IMR-90 (cell line): ENCODE measurements around the gene TMPRSS11A. TPM values are rescaled to one million over a fixed set of nuclear protein-coding genes. Genes with fewer than 3 reads are reported as not detected.

Source experiments
- ATAC-seq: fragments of 200-7000 bp; cut with Tn5 transposase; 2 replicates; pipeline ENCODE4 v1.9.1; 2020; ENCODE audit warnings: low read depth, mild to moderate bottlenecking, moderate library complexity
- Bru-seq: library from RNA; stranded (reverse); fragments of 400-500 nt; gene quantifications from one replicate; lab custom pipeline; 2021; lab: Mats Ljungman, UMichigan
- BruChase-seq, 2 experiments: library from RNA; stranded (reverse); fragments of 400-500 nt; gene quantifications; one replicate each; lab custom pipeline; 2021; lab: Mats Ljungman, UMichigan
- BruUV-seq: library from RNA; stranded (reverse); fragments of 400-500 nt; replicated peaks from 2 replicates; lab custom pipeline; 2021; lab: Mats Ljungman, UMichigan
- CTCF ChIA-PET: fragments of 300-600 bp; formaldehyde crosslinking; extraction: SDS; loops from one replicate; lab custom pipeline; 2021; ENCODE audit warnings: antibody characterized with exemption; lab: Yijun Ruan, JAX
- POLR2A ChIA-PET: fragments of 300-600 bp; sonication (Branson Sonifier 250); formaldehyde crosslinking; loops from one replicate; lab custom pipeline; 2022; ENCODE audit warnings: antibody characterized with exemption; ENCODE audit not compliant: unreplicated experiment; lab: Charles Lee
- DNase-seq: peaks from one replicate; pipeline ENCODE4 v3.0.0; 2013
- H2AFZ ChIP-seq: replicated peaks from 2 replicates; pipeline ENCODE3; 2013; ENCODE audit warnings: low read length, mild to moderate bottlenecking; ENCODE audit not compliant: poor library complexity
- H2AK5ac ChIP-seq: 2 replicates; pipeline ENCODE4 v1.6.1; 2013; ENCODE audit warnings: low read depth, low read length, inconsistent platforms
- H2AK9ac ChIP-seq: replicated peaks from 2 replicates; pipeline ENCODE3; 2013; ENCODE audit warnings: mild to moderate bottlenecking, low read depth, low read length, moderate library complexity; ENCODE audit not compliant: poor library complexity
- H2BK120ac ChIP-seq: 2 replicates; pipeline ENCODE4 v1.6.1; 2013; ENCODE audit warnings: low read depth, low read length, inconsistent platforms
- H2BK15ac ChIP-seq: 3 replicates; pipeline ENCODE4 v1.6.1; 2013; ENCODE audit warnings: low read depth, low read length, inconsistent platforms
- H2BK20ac ChIP-seq: 2 replicates; pipeline ENCODE4 v1.6.1; 2013; ENCODE audit warnings: low read depth, mild to moderate bottlenecking, inconsistent platforms, low read length, moderate library complexity
- H2BK5ac ChIP-seq: 2 replicates; pipeline ENCODE4 v1.6.1; 2013; ENCODE audit warnings: mild to moderate bottlenecking, low read depth, low read length, inconsistent platforms; ENCODE audit not compliant: poor library complexity, severe bottlenecking
- H3K14ac ChIP-seq: replicated peaks from 2 replicates; pipeline ENCODE4 v1.6.1; 2013; ENCODE audit warnings: low read depth, low read length, inconsistent platforms
- H3K18ac ChIP-seq: 2 replicates; pipeline ENCODE4 v1.6.1; 2013; ENCODE audit warnings: low read depth, low read length, control low read depth
- H3K23ac ChIP-seq: 2 replicates; pipeline ENCODE4 v1.6.1; 2013; ENCODE audit warnings: low read depth, low read length, inconsistent platforms
- H3K27ac ChIP-seq: 2 replicates; pipeline ENCODE4 v1.5.1; 2013; ENCODE audit warnings: mild to moderate bottlenecking, control low read depth, low read length; ENCODE audit not compliant: insufficient read depth
- H3K27me3 ChIP-seq: 2 replicates; pipeline ENCODE4 v1.6.1; 2013; ENCODE audit warnings: low read length; ENCODE audit not compliant: control insufficient read depth, insufficient read depth
- H3K36me3 ChIP-seq: 2 replicates; pipeline ENCODE4 v1.6.1; 2013; ENCODE audit warnings: low read length, mixed read lengths; ENCODE audit not compliant: control insufficient read depth, insufficient read depth
- H3K4ac ChIP-seq: 2 replicates; pipeline ENCODE4 v1.6.1; 2013; ENCODE audit warnings: low read depth, low read length, inconsistent platforms
- H3K4me1 ChIP-seq: 2 replicates; pipeline ENCODE4 v1.6.1; 2013; ENCODE audit warnings: low read length, mixed read lengths; ENCODE audit not compliant: control insufficient read depth, insufficient read depth
- H3K4me2 ChIP-seq: 2 replicates; pipeline ENCODE4 v1.6.1; 2013; ENCODE audit warnings: low read depth, mild to moderate bottlenecking, control low read depth, low read length, moderate library complexity
- H3K4me3 ChIP-seq: 2 replicates; pipeline ENCODE4 v1.5.1; 2013; ENCODE audit warnings: low read depth, mild to moderate bottlenecking, control low read depth, low read length, moderate library complexity; ENCODE audit not compliant: insufficient read depth
- H3K56ac ChIP-seq: 2 replicates; pipeline ENCODE4 v1.6.1; 2013; ENCODE audit warnings: low read length, inconsistent platforms; ENCODE audit not compliant: insufficient read depth; ENCODE audit errors: extremely low read depth
- H3K79me1 ChIP-seq, 2 experiments: 2 replicates each; pipeline ENCODE4 v1.6.1; 2013; ENCODE audit warnings: low read length in 2 of 2, inconsistent platforms in 1 of 2, low read depth in 1 of 2
- H3K9ac ChIP-seq: 2 replicates; pipeline ENCODE4 v1.6.1; 2013; ENCODE audit warnings: low read depth, low read length, control low read depth
- H3K9me1 ChIP-seq: 2 replicates; pipeline ENCODE4 v1.6.1; 2013; ENCODE audit warnings: low read length, inconsistent platforms; ENCODE audit not compliant: insufficient read depth
- H3K9me3 ChIP-seq: 2 replicates; pipeline ENCODE4 v1.6.1; 2013; ENCODE audit warnings: low read length; ENCODE audit not compliant: control insufficient read depth, insufficient read depth
- H4K20me1 ChIP-seq: 2 replicates; pipeline ENCODE4 v1.6.1; 2013; ENCODE audit warnings: low read length, inconsistent platforms; ENCODE audit not compliant: insufficient read depth
- H4K5ac ChIP-seq: 2 replicates; pipeline ENCODE4 v1.6.1; 2013; ENCODE audit warnings: mild to moderate bottlenecking, low read depth, low read length, control low read depth
- H4K8ac ChIP-seq, 2 experiments: 2 replicates each; pipeline ENCODE4 v1.6.1; 2013; ENCODE audit warnings: low read depth in 2 of 2, low read length in 2 of 2, control low read depth in 1 of 2, inconsistent platforms in 1 of 2
- H4K91ac ChIP-seq: 2 replicates; pipeline ENCODE4 v1.6.1; 2013; ENCODE audit warnings: low read depth, low read length, inconsistent platforms; ENCODE audit not compliant: insufficient read depth
- CEBPB ChIP-seq: IDR thresholded peaks from 2 replicates; pipeline ENCODE4 v1.6.1; 2012; ENCODE audit warnings: low read depth, low read length, improper control_type of control experiment
- MAFK ChIP-seq: IDR thresholded peaks from 2 replicates; pipeline ENCODE4 v1.6.1; 2012; ENCODE audit warnings: low read depth, low read length, improper control_type of control experiment
- MXI1 ChIP-seq: IDR thresholded peaks from 2 replicates; pipeline ENCODE4 v1.6.1; 2012; ENCODE audit warnings: low read depth, mild to moderate bottlenecking, low read length, moderate library complexity, borderline replicate concordance
- NFE2L2 ChIP-seq: fragments of 150-350 bp; IDR thresholded peaks from 2 replicates; pipeline ENCODE4 v1.6.1; 2016; ENCODE audit warnings: low read depth, mild to moderate bottlenecking, low read length
- POLR2A ChIP-seq: IDR thresholded peaks from 2 replicates; pipeline ENCODE4 v1.6.1; 2012; ENCODE audit warnings: mild to moderate bottlenecking, low read depth, low read length
- RAD21 ChIP-seq: IDR thresholded peaks from 2 replicates; pipeline ENCODE4 v1.6.1; 2012; ENCODE audit warnings: low read length, improper control_type of control experiment
- RCOR1 ChIP-seq: IDR thresholded peaks from 2 replicates; pipeline ENCODE4 v1.6.1; 2012; ENCODE audit warnings: mild to moderate bottlenecking, low read length, improper control_type of control experiment; ENCODE audit not compliant: insufficient replicate concordance
- SMC3 ChIP-seq: fragments of 150-350 bp; IDR thresholded peaks from 2 replicates; pipeline ENCODE4 v1.6.1; 2016; ENCODE audit warnings: low read depth, mild to moderate bottlenecking, antibody characterized with exemption, low read length, moderate library complexity
- WGBS, 2 experiments: methylation state at CpG; one replicate each; pipeline versions ENCODE4 v1.1.5 to v1.1.7; 2013; ENCODE audit warnings: missing lambda C conversion rate in 2 of 2; ENCODE audit not compliant: insufficient read length in 1 of 2; ENCODE audit errors: extremely low coverage in 2 of 2; 5-methylcytosine and 5-hydroxymethylcytosine counted together
- dilution Hi-C: fragments of 300-500 bp; cut with HindIII; formaldehyde crosslinking; loops from one replicate; pipeline ENCODE4 v1.14.3; 2018; ENCODE audit warnings: low sequenced_read_pairs; ENCODE audit not compliant: unreplicated experiment
- in situ Hi-C: fragments of 300-500 bp; cut with MboI; formaldehyde crosslinking; loops from 3 replicates; pipeline ENCODE4 v1.14.3; 2019; ENCODE audit warnings: low sequenced_read_pairs, inconsistent platforms, mixed read lengths
- intact Hi-C: fragments of 100-400 bp; cut with micrococcal nuclease; formaldehyde crosslinking; loops from 2 replicates; pipeline ENCODE4 v1.10.0; 2022
- long read RNA-seq: library from polyadenylated mRNA; unstranded; transcript quantifications from one replicate; pipeline ENCODE4 v2.0.0, GENCODE V29; 2021; ENCODE audit not compliant: unreplicated experiment
- polyA plus RNA-seq, 3 experiments: library from polyadenylated mRNA; depleted of rRNA; stranded (reverse); fragments of >200 nt; gene quantifications; 2 replicates each; pipeline ENCODE4 v1.2.3, GENCODE V29; 2012; ENCODE audit warnings: low replicate concordance in 1 of 3
- total RNA-seq: library from RNA; depleted of rRNA; stranded (reverse); fragments of >200 nt; gene quantifications from 2 replicates; pipeline ENCODE4 v1.2.3, GENCODE V29; 2012; rRNA removed
- TF ChIP-seq, protein P1 (sequence below): fragments of 150-350 bp; IDR thresholded peaks from 2 replicates; pipeline ENCODE4 v1.6.1; 2016; ENCODE audit warnings: low read depth, mild to moderate bottlenecking, low read length, moderate library complexity, borderline replicate concordance
- TF ChIP-seq, protein P2 (sequence below): conservative IDR thresholded peaks from 2 replicates; pipeline ENCODE4 v1.5.1; 2012; ENCODE audit warnings: mild to moderate bottlenecking, low read depth, low read length, improper control_type of control experiment
- TF ChIP-seq, protein P3 (sequence below): fragments of 150-350 bp; IDR thresholded peaks from 2 replicates; pipeline ENCODE4 v1.6.1; 2017; ENCODE audit warnings: mild to moderate bottlenecking, antibody characterized with exemption, low read length, low read depth

Gene TMPRSS11A, protein sequence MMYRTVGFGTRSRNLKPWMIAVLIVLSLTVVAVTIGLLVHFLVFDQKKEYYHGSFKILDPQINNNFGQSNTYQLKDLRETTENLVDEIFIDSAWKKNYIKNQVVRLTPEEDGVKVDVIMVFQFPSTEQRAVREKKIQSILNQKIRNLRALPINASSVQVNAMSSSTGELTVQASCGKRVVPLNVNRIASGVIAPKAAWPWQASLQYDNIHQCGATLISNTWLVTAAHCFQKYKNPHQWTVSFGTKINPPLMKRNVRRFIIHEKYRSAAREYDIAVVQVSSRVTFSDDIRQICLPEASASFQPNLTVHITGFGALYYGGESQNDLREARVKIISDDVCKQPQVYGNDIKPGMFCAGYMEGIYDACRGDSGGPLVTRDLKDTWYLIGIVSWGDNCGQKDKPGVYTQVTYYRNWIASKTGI
- total RNA-seq (not detected in 2 replicates), polyA plus RNA-seq (2012; rRNA removed) (not detected in 2 replicates), Bru-seq, nascent RNA (not detected), BruChase-seq, experiment 1, labeled RNA remaining after a 6-hour chase (not detected), BruChase-seq, experiment 2, labeled RNA remaining after a 2-hour chase (not detected)
- not detected in 2 replicates for polyA plus RNA-seq (2012; cell fraction: cytosol; rRNA removed)
- not detected in 2 replicates for polyA plus RNA-seq (2012; cell fraction: nucleus; rRNA removed; ENCODE audit: low replicate concordance)
- long read RNA-seq, result 0 reads

DNA sequence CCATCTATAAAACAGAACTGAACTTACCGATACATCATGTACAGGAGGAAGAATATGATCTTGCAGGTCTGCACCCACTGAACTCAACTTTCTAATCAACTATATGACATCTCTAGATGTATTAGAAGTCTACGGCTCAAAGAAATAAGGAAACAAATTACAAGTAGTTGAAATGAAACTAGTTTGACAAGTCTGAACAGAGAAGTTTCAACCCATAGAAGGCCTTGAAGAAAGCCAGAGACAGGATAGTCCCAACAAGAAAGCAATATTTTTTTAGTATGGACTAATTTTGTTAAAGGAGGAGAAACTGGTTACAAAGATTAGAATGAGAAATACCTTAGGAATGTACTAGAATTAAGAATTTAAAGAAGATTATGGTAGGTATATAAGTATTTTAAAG lies at the start of gene TMPRSS11A:
Gene TMPRSS11A, minus strand, starts transcription at position 138 of the 400 bp plus-strand sequence. Its CDS starts 100 bp downstream, at position 38.
- no peaks in the 10 kb centered on the region for H3K36me3 ChIP-seq
- WGBS, 2 experiments, result no CpG with 5 or more reads among the region's 2 CpGs
- no TSS peak for BruUV-seq
- POLR2A ChIA-PET, result no interaction called here
- no peak within 1 kb of the TSS for H2BK20ac ChIP-seq
- H3K18ac ChIP-seq, result no peak within 1 kb of the TSS
- H3K56ac ChIP-seq, result no peak within 1 kb of the TSS
- H4K5ac ChIP-seq, result no peak within 1 kb of the TSS
- no peak within 1 kb of the TSS for H3K4me3 ChIP-seq
- H3K9ac ChIP-seq, result no peak within 1 kb of the TSS
- CTCF ChIA-PET, result no interaction called here
- H2AK5ac ChIP-seq, result no peak within 1 kb of the TSS
- no peak for DNase-seq
- H3K4me2 ChIP-seq, result no peak within 1 kb of the TSS
- H4K91ac ChIP-seq, result no peak within 1 kb of the TSS
- no peaks in the 10 kb centered on the region for H3K27me3 ChIP-seq
- no peak within 1 kb of the TSS for H2BK15ac ChIP-seq
- H3K27ac ChIP-seq, result no peak within 1 kb of the TSS
- intact Hi-C loops (no loop called here), dilution Hi-C loops (no loop called here), in situ Hi-C loops (no loop called here)
- no peak for TF ChIP-seq POLR2A
- TF ChIP-seq NFE2L2, result no peak
- TF ChIP-seq, protein P1, sequence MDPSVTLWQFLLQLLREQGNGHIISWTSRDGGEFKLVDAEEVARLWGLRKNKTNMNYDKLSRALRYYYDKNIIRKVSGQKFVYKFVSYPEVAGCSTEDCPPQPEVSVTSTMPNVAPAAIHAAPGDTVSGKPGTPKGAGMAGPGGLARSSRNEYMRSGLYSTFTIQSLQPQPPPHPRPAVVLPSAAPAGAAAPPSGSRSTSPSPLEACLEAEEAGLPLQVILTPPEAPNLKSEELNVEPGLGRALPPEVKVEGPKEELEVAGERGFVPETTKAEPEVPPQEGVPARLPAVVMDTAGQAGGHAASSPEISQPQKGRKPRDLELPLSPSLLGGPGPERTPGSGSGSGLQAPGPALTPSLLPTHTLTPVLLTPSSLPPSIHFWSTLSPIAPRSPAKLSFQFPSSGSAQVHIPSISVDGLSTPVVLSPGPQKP, result no peak
- TF ChIP-seq CEBPB, result no peak
- TF ChIP-seq, protein P2, sequence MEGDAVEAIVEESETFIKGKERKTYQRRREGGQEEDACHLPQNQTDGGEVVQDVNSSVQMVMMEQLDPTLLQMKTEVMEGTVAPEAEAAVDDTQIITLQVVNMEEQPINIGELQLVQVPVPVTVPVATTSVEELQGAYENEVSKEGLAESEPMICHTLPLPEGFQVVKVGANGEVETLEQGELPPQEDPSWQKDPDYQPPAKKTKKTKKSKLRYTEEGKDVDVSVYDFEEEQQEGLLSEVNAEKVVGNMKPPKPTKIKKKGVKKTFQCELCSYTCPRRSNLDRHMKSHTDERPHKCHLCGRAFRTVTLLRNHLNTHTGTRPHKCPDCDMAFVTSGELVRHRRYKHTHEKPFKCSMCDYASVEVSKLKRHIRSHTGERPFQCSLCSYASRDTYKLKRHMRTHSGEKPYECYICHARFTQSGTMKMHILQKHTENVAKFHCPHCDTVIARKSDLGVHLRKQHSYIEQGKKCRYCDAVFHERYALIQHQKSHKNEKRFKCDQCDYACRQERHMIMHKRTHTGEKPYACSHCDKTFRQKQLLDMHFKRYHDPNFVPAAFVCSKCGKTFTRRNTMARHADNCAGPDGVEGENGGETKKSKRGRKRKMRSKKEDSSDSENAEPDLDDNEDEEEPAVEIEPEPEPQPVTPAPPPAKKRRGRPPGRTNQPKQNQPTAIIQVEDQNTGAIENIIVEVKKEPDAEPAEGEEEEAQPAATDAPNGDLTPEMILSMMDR, result no peak
- TF ChIP-seq MAFK, result no peak
- no peak for TF ChIP-seq MXI1
- TF ChIP-seq, protein P3, sequence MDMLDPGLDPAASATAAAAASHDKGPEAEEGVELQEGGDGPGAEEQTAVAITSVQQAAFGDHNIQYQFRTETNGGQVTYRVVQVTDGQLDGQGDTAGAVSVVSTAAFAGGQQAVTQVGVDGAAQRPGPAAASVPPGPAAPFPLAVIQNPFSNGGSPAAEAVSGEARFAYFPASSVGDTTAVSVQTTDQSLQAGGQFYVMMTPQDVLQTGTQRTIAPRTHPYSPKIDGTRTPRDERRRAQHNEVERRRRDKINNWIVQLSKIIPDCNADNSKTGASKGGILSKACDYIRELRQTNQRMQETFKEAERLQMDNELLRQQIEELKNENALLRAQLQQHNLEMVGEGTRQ, result no peak
- no peak for TF ChIP-seq RAD21
- TF ChIP-seq RCOR1, result no peak
- no peak for TF ChIP-seq SMC3
- H3K14ac ChIP-seq, result no peak within 1 kb of the TSS
- no peak within 1 kb of the TSS for H2BK120ac ChIP-seq
- ATAC-seq, result no peak
- H2AFZ ChIP-seq, result no peak within 1 kb of the TSS
- no peak within 1 kb of the TSS for H4K8ac ChIP-seq
- no peak within 1 kb of the TSS for H2AK9ac ChIP-seq
- H3K9me1 ChIP-seq, result no peaks in the 10 kb centered on the region
- no peaks in the 10 kb centered on the region for H3K79me1 ChIP-seq
- H3K4ac ChIP-seq, result no peak within 1 kb of the TSS
- H2BK5ac ChIP-seq, result no peak within 1 kb of the TSS
- H3K23ac ChIP-seq, result no peak within 1 kb of the TSS
- H3K9me3 ChIP-seq, result no peaks in the 10 kb centered on the region
- H3K4me1 ChIP-seq, result no peaks in the 10 kb centered on the region
- no peaks in the 10 kb centered on the region for H4K20me1 ChIP-seq
